GM10847 (cell line): ENCODE data around the gene MS4A10.

Experiments
- POLR2A ChIP-seq: IDR thresholded peaks from 2 replicates; pipeline ENCODE4 v1.6.1; 2011; ENCODE audit not compliant: insufficient read length; ENCODE audit errors: extremely low read depth

MS4A10 gene

DNA sequence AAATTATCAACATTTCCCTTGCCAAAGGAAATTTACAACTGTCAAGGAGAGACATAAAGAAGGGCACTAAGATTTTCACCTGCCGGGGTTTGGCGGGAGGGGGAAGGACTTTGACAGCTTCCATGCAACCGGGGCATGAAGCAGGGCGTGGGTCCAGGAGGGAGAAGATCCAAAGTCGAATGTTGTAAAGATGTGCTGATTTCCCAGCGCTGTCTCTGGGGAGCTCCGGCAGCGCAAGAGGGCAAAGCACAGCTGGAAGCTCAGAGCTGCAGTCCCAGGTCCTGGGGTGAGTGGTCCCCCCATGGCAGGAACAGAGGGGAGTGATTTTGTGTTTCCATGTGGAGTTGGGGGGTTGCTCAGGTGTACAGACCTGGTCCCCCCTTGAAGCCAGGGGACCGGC is at the start of gene MS4A10:
TSS of gene MS4A10 (plus strand) at position 198 of the 400 bp plus-strand sequence. CDS start 5,003 bp downstream, outside the sequence.
- no peak for TF ChIP-seq POLR2A

DNA sequence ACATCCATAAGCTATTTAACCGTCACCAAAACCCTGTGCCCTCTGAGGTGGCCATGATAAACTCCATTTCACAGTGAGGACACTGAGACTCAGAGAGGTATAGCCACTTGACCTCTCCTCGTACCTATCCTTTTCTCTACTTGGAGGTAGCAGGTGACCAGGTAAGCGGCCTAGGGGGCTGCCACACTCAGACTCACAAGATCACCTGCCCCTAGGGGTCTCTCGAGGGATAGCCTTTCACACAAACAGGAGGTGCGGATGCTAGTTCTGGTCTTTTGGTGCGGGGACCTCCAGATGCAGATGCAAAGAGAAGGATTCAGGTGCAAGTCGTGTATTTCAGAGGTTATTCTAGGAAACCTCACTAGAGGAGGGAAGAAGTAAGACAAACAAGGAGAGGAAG is 46.0 kb upstream of the MS4A10 start:
- TF ChIP-seq POLR2A, result no peak

DNA sequence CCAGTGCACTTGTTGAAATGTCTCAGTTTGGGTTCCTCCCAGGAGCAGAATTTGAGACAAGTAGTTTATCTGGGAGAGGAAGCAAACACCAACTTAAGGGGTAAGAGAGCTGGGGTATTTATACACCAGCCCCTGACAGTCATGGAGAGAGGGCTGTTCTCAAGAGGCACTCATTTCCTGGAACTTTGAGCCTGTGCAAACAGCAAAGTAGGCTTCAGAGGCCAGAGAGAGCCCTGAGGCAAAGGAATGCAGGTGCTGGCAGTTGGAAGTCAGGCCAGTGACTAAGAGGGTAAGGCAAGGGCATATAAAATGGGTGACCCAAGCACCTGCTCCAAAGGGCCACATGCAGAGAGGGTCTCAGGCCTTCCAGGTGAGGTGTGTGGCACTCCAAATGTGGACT is 44.6 kb upstream of the MS4A10 start:
- TF ChIP-seq POLR2A, result no peak

DNA sequence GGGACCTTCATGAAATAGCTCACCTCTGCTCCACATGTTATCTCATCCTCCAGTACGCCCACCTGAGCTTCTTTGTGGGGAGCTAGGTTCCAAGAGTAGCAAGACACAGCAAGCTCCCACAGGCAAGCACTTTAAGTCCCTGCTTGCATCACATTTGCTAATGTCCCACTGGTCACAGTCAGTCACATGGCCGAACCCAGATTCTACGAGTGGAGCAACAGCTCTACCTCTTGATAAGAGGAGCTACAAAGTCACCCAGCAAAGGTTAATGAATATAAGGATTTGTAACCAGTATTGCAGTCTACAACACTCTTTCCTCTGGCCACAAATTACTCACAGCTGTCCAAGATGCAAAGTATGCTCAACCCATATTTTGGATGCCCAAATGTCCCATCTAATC is 43.7 kb upstream of the MS4A10 start:
- no peak for TF ChIP-seq POLR2A

DNA sequence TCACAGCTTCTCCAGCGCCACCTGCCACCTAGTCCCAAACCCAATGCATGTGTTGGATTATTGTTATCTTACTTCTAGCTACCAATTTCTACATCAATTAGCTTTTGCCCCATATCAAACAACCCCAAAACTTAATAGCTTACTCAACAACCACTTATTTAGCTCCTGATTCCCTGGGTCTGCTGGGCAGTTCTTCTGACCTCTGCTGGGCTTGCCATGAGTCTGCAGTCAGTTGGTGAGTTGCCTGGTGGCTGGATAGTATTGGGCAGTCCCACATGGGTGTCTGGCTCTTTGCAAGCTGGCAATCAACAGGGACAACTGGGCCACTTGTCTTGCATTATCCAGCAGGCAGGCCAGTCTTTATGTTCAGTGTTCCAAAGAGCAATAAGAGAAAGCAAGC is 42.1 kb upstream of the MS4A10 start:
- no peak for TF ChIP-seq POLR2A

DNA sequence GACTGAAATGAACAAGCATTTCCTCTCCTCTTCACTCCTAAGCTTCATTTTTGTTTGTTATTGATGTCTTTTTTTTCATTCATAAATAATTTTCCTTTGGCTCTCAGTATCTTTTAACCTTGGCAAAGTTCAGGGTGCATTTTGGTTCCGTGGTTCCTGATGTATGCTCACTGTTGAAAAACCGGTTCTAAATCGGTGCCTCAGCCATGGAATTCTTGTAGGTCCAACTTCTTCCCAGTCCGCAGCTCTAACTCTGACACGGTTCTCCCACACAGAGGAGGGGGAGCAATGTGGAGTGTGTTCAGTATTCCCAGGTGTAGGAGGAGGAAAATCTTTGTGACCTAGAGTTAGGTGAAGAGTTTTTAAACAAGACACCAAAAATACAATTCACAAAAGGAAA is 41.0 kb upstream of the MS4A10 start:
- no peak for TF ChIP-seq POLR2A

DNA sequence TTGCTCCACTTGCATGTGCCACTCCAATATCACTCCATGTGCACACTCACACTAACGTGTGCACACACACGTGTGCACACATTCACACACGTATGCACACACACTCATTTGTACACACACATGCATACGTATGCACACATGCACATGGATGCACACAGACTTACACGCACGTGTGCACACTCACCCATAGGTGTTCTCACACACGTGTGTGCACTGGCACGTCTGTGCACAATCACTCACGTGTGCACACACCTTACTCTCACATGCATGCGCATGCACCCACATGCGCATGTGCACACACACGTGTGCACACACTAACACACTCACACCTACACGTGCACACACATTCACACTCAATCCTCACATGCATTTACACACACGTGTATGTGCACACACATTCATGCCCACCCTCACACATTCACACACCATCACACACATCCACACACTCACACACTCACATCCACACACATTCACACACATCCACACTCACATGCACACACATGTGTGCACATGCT is 37.7 kb upstream of the MS4A10 start:
- no peak for TF ChIP-seq POLR2A

DNA sequence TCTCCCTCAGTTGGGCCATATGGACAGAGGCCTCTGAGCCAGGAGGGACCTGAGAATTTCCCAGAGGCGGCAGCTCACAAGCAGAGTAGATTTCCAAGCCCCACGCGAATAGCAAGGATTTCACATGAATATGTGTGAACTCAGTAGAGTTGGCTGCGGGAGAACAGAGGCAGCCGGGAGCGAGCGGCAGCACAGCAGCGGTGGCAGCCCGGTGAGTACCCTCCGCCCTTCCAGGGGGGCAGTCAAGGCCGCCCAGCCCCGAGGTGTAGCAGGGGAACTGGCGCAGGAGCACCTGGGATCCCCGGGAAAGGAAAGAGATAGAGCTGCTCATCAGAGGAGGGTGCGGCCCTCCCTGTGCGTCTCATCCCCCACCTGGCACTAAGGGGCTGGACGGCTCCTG is 36.9 kb upstream of the MS4A10 start:
- TF ChIP-seq POLR2A, result no peak

DNA sequence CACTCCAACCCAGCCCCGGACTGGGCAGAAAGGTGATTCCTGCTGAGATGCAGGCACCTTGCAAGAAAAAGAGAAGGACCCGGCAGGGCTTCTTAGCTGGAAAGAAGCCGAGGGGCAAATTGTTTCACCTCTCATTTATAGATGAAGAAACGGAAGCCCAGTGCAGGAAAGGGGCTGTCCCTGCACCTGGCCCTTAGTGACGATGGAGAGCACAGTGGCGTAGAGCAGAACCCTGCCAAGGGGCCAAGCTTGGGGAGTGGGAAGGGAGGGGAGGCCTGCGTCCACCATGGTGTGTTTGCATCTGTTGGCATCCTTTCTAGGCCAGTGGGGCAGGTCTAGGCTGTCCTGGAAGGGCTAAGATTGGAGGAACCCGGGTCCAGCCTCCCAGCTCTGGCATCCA is 36.3 kb upstream of the MS4A10 start:
- TF ChIP-seq POLR2A, result no peak

DNA sequence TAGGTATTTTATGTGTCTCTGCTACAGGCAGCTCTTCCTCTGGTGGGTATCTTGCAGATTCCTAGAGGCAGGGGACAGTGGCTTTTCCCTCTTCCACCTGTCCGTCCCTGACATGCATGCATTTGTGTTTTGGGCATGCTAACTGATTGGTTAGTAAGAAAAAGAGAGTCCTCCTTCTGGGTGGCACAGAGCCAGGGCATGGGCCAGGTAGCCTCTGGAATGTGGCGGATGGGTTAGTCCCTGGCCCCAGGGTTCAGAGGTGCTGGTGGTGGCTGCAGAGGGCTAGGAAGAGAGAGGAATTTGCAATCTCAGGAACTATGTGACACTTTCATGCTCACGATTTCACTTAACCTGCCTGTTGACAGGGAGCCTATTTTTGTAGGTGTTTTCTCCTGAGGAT is 34.2 kb upstream of the MS4A10 start:
- no peak for TF ChIP-seq POLR2A

DNA sequence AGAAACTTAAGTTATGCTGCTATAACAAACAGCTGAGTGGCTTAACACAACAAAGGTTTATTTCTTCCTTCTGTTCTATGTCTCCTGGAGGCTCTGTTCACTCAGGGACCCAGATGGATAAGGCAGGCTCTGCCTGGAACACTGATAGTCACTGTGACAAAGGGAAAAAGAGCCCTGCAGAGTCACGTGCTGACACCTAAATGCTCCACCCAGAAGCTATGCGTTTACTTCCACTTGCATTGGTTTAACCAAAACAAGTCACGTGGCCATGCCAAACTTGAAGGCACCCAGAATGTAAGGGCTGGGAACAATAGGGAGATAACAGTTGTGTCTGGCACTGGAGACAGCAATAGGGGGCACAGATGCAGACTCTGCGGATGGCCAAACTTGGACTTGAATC is 31.8 kb upstream of the MS4A10 start:
- TF ChIP-seq POLR2A, result no peak

DNA sequence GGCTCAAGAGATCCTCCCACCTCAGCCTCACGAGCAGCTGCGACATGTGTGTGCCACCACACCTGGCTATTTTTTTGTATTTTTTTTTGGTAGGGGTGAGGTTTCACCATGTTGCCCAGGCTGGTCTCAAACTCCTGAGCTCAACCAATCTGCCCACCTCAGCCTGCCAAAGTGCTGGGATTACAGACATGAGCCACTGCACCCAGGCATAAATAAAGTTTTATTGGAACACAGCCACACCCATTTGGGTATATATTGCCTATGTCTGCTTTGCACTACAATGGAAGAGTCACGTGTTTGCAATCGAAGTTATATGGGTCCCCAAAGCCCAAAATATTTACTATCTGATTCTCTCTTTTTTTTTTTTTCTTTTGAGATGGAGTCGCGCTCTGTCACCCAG is 30.2 kb upstream of the MS4A10 start:
- no peak for TF ChIP-seq POLR2A

DNA sequence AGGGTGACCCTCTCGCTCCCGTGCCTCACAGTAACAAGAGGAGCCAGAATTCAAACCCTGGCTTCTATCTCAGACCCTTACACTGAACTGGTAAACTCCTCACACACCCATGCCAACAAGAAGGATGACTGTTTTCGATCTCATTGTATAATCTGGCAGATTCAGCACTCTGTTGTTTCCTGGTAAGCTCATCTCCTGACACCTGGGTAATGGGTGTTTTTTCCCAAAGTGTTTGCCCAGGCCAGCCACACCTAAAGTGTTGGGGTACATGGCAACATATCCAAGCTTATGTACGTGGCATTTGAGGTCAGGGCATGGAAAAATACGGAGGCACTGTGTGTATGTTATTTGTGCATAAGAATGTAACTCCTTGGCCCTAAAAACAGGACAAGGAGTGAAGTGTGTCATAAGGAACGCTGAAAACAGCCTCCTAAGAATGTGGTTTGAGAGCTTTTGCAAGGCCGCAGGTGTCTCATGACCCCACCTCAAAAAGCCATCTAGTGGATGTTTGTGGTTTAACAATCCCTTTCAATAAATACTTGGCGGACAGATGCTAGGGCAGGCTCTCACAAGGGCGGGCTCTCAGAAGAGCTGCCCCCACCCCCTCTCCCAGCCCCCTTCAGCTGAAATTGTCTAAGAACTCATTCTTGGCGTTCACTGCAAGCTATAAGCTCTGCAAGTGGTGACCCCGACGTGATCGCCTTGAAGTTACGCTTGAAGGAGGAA is 28.7 kb upstream of the MS4A10 start, which contains the start of gene MS4A15:
TSS of gene MS4A15 (plus strand) at position 561 of the 726 bp plus-strand sequence. CDS start 6,867 bp downstream, outside the sequence.
- no peak for TF ChIP-seq POLR2A

DNA sequence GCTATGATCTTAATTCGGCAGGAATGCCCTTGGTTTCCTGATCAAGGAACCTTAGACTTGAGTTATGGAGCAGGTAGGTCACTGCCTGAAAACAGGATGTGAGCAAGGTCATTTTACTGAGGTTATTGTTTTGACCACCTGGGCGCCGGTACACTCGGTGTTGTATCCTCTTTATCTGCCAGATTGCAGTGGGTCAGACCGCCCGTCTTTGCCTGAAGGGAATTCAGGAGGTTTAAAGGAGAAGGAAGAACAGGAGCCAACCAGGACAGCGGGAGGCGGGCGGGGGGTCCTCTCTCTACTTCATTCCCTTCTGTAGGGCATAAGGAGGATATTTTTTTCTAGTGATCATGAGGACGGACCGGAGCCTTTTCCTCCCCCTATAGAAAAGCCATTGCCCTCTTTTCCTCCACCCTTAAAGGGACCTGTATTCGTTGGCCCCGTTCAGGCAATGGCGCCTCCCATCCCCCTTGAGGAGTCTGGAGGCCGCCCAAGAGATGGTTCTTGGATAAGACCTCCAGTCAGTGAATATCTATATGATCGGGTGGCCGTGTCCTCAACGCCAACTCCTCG is 27.8 kb upstream of the MS4A10 start:
- no peak for TF ChIP-seq POLR2A

DNA sequence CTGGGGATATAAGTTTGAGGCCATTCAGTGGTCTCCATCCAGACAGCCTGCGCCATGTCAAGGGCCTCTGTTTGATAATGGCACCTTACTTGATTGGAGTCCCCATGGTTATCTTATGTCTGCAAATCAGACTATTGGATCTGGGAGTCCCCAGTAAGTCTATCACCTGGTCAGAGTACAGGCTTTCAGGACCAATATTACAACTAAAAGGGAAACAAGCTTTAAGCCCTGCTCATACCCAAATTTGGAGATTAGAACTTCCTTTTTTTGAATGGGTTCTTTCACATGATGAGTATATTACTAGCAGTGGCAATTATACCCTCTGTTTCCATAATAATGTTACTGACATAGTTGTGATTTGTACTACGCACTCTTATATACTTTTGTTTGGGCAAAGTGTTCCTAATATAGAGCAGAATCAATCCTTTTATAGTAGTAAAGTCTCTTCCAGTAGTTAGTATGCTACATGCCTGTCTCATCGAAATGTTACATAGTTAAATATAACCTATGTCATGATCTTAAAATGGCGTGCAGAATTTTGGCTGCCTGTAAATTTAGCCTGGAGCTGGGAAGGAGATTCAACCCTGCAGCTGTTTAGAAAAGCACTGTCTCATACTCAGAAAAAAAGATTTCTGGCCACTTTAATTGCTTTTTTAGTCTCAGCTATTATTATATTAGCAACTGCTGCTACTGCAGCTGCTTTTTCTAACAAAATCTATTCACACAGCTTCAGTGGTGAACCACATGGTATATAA is 23.5 kb upstream of the MS4A10 start:
- no peak for TF ChIP-seq POLR2A
